SU-DHL-6 (cell line): ENCODE measurements around the gene GFM2.

Source experiments
- H2AFZ ChIP-seq: fragments of 200-600 bp; sonication (generic); 2 replicates; pipeline ENCODE4 v1.6.1; 2014; ENCODE audit warnings: low read depth, mild to moderate bottlenecking, moderate library complexity, mixed read lengths, antibody characterized with exemption, low read length; ENCODE audit not compliant: severe bottlenecking
- H3F3A ChIP-seq: fragments of 200-600 bp; shearing (Covaris generic); 2 replicates; pipeline ENCODE4 v1.6.0; 2016; ENCODE audit warnings: antibody characterized with exemption, mild to moderate bottlenecking; ENCODE audit not compliant: insufficient read depth
- H3K27ac ChIP-seq: fragments of 200-600 bp; sonication (generic); 2 replicates; pipeline ENCODE4 v1.5.1; 2016; ENCODE audit warnings: low read depth, mild to moderate bottlenecking, low read length, moderate library complexity, mixed read lengths
- H3K27me3 ChIP-seq: fragments of 200-600 bp; sonication (generic), shearing (Covaris generic); 2 replicates; pipeline ENCODE4 v1.6.0; 2014; ENCODE audit warnings: mild to moderate bottlenecking, low read length
- H3K36me3 ChIP-seq: fragments of 200-600 bp; sonication (generic); 2 replicates; pipeline ENCODE4 v1.6.1; 2014; ENCODE audit warnings: mild to moderate bottlenecking, low read length, mixed read lengths
- H3K4me2 ChIP-seq: fragments of 300-600, 200-600 bp; shearing (Covaris generic), sonication (generic); 2 replicates; pipeline ENCODE4 v1.6.0; 2014; ENCODE audit warnings: low read length, low read depth, mild to moderate bottlenecking; ENCODE audit not compliant: poor library complexity, severe bottlenecking
- H3K4me3 ChIP-seq: fragments of 200-600 bp; sonication (generic); 2 replicates; pipeline ENCODE4 v1.5.1; 2014; ENCODE audit warnings: antibody characterized with exemption, low read length, mild to moderate bottlenecking, mixed read lengths; ENCODE audit not compliant: insufficient read depth, poor library complexity, severe bottlenecking
- H3K79me2 ChIP-seq: fragments of 200-600 bp; sonication (generic); 2 replicates; pipeline ENCODE4 v1.6.1; 2014; ENCODE audit warnings: mild to moderate bottlenecking, low read length, moderate library complexity; ENCODE audit not compliant: insufficient read depth
- H3K9ac ChIP-seq: fragments of 200-600 bp; sonication (generic); 2 replicates; pipeline ENCODE4 v1.7.0; 2014; ENCODE audit warnings: mild to moderate bottlenecking, low read length
- H3K9me2 ChIP-seq: fragments of 200-600 bp; sonication (generic); replicated peaks from 2 replicates; pipeline ENCODE4 v1.6.1; 2014; ENCODE audit warnings: low read length; ENCODE audit not compliant: insufficient read depth
- H3K9me3 ChIP-seq: fragments of 200-600 bp; sonication (generic); 2 replicates; pipeline ENCODE4 v1.6.1; 2014; ENCODE audit warnings: low read length, mixed read lengths; ENCODE audit not compliant: insufficient read depth
- H4K20me1 ChIP-seq: fragments of 200-600 bp; sonication (generic); 2 replicates; pipeline ENCODE4 v1.6.1; 2014; ENCODE audit warnings: low read depth, mild to moderate bottlenecking, antibody characterized with exemption, low read length, moderate library complexity, mixed read lengths
- CTCF ChIP-seq: fragments of 200-600 bp; sonication (generic); IDR thresholded peaks from one replicate; pipeline ENCODE4 v1.5.1; 2017; ENCODE audit warnings: antibody characterized with exemption, mild to moderate bottlenecking, low read length, moderate library complexity; ENCODE audit not compliant: insufficient read depth, poor library complexity, severe bottlenecking
- EZH2phosphoT487 ChIP-seq: fragments of 200-600 bp; sonication (generic), shearing (Covaris generic); conservative IDR thresholded peaks from 2 replicates; pipeline ENCODE4 v1.6.1; 2018; ENCODE audit warnings: mild to moderate bottlenecking, antibody characterized with exemption, low read length, moderate library complexity, mixed read lengths

Gene GFM2

GRCh38 chr5:74686962-74687751 is 79.8 kb downstream of the GFM2 start:
- H3K4me2 ChIP-seq = no peak overlapping the region
- no peak overlapping the region for H3K9ac ChIP-seq
- TF ChIP-seq CTCF (no peak), EZH2phosphoT487 (no peak)
- H3K27me3 ChIP-seq = no peaks in the 10 kb centered on the region
- H3K9me2 ChIP-seq = no peaks in the 10 kb centered on the region
- H2AFZ ChIP-seq = no peak overlapping the region
- H3K79me2 ChIP-seq = peaks cover 4% of the 10 kb centered on the region; the same call in 1 of the 2 replicates
- no peaks in the 10 kb centered on the region for H4K20me1 ChIP-seq
- H3F3A ChIP-seq = no peaks in the 10 kb centered on the region
- no peak overlapping the region for H3K4me3 ChIP-seq
- H3K27ac ChIP-seq = no peak overlapping the region
- H3K36me3 ChIP-seq = peaks cover 13% of the 10 kb centered on the region; the same call in 1 of the 2 replicates
- H3K9me3 ChIP-seq = no peaks in the 10 kb centered on the region

- Histone ChIP-seq H3K79me2 (peaks cover 4% of the 10 kb centered on the region; the same call in 1 of the 2 replicates), H2AFZ (peak overlapping the region; percentile 92), H3K9me2 (no peaks in the 10 kb centered on the region), H3K27me3 (no peaks in the 10 kb centered on the region), H3K4me3 (peak overlapping the region; percentile 90), H3K4me2 (peak overlapping the region; percentile 90), H3K9me3 (no peaks in the 10 kb centered on the region), H3K27ac (peak overlapping the region; percentile 57; the same call in 1 of the 2 replicates), H3K9ac (peak overlapping the region; percentile 80), H4K20me1 (no peaks in the 10 kb centered on the region), H3K36me3 (peaks cover 9% of the 10 kb centered on the region; the same call in 1 of the 2 replicates), H3F3A (no peaks in the 10 kb centered on the region)
- no peak for TF ChIP-seq EZH2phosphoT487
- TF ChIP-seq CTCF = no peak
Observed at GRCh38 chr5:74685979-74686631, 80.8 kb downstream of the GFM2 start.

GRCh38 chr5:74684900-74685851 is 81.7 kb downstream of the GFM2 start, which contains the start of gene HEXB:
HEXB (plus strand) TSS chr5:74685233; CDS start chr5:74685261, 28 bp downstream.
- Histone ChIP-seq H3K9me2 (no peaks in the 10 kb centered on the region), H3K79me2 (peaks cover 4% of the 10 kb centered on the region; the same call in 1 of the 2 replicates)

More at GRCh38 chr5:74684900-74685851, 81.7 kb downstream of the GFM2 start, which contains the start of gene HEXB:
- Histone ChIP-seq H3K27ac (peak within 1 kb of the TSS; percentile 57), H4K20me1 (no peaks in the 10 kb centered on the region), H3K9ac (peak within 1 kb of the TSS; percentile 80), H3F3A (no peaks in the 10 kb centered on the region), H3K27me3 (no peaks in the 10 kb centered on the region), H3K9me3 (no peaks in the 10 kb centered on the region), H3K36me3 (peaks cover 9% of the 10 kb centered on the region; the same call in 1 of the 2 replicates), H3K4me3 (peak within 1 kb of the TSS; percentile 90), H2AFZ (peak within 1 kb of the TSS; percentile 92), H3K4me2 (peak within 1 kb of the TSS; percentile 90)
- no peak for TF ChIP-seq EZH2phosphoT487
- no peak for TF ChIP-seq CTCF
